CD8-positive, alpha-beta memory T cell (primary cell): Measurements from ENCODE around the gene ATXN10. TPM values are rescaled to one million over a fixed set of nuclear protein-coding genes. Genes with fewer than 3 reads are reported as not detected.

Experiments used
- CTCF ChIA-PET: fragments of 350-600 bp; sonication (Branson Sonifier 250); formaldehyde crosslinking; loops from one replicate; lab custom pipeline; 2021; ENCODE audit warnings: antibody characterized with exemption; lab: Charles Lee
- POLR2A ChIA-PET: fragments of 350-600 bp; sonication (Branson Sonifier 250); formaldehyde crosslinking; loops from one replicate; lab custom pipeline; 2021; ENCODE audit warnings: antibody characterized with exemption; lab: Charles Lee
- DNase-seq, 5 donors: peaks; one replicate each; pipeline versions ENCODE4 v3.0.0 to v3.0.0-alpha.2; 2020 to 2022; ENCODE audit warnings: mixed read lengths in 1 of 5
- H3K27ac ChIP-seq: one replicate; pipeline ENCODE4 v1.7.0; 2013; ENCODE audit warnings: low read depth, mild to moderate bottlenecking, low read length, moderate library complexity
- H3K27me3 ChIP-seq: 2 replicates; pipeline ENCODE4 v1.7.0; 2013; ENCODE audit warnings: low read length, mild to moderate bottlenecking; ENCODE audit not compliant: insufficient read depth, poor library complexity, severe bottlenecking
- H3K36me3 ChIP-seq: 2 replicates; pipeline ENCODE4 v1.7.0; 2013; ENCODE audit warnings: mild to moderate bottlenecking, low read length, moderate library complexity; ENCODE audit not compliant: insufficient read depth
- H3K4me1 ChIP-seq: 2 replicates; pipeline ENCODE4 v1.7.0; 2013; ENCODE audit warnings: mild to moderate bottlenecking, low read length, moderate library complexity; ENCODE audit not compliant: insufficient read depth
- H3K4me3 ChIP-seq: 2 replicates; pipeline ENCODE4 v1.7.0; 2013; ENCODE audit warnings: mild to moderate bottlenecking, low read length
- H3K9me3 ChIP-seq: 2 replicates; pipeline ENCODE4 v1.7.0; 2013; ENCODE audit warnings: mild to moderate bottlenecking, low read length
- H3K27ac Mint-ChIP-seq, 8 donors: one replicate each; pipeline ENCODE4 v1.8.0; 2020 to 2021; ENCODE audit warnings: mixed read lengths in 8 of 8, mild to moderate bottlenecking in 6 of 8, inconsistent platforms in 3 of 8, moderate library complexity in 3 of 8
- H3K27me3 Mint-ChIP-seq, 2 donors: one replicate each; pipeline ENCODE4 v1.8.0; 2020 to 2021; ENCODE audit warnings: mixed read lengths in 2 of 2, mild to moderate bottlenecking in 1 of 2, moderate library complexity in 1 of 2
- H3K36me3 Mint-ChIP-seq, 3 donors: one replicate each; pipeline ENCODE4 v1.8.0; 2020 to 2021; ENCODE audit warnings: mixed read lengths in 3 of 3, inconsistent platforms in 1 of 3, mild to moderate bottlenecking in 1 of 3
- H3K4me1 Mint-ChIP-seq, 3 donors: one replicate each; pipeline ENCODE4 v1.8.0; 2020 to 2021; ENCODE audit warnings: mixed read lengths in 3 of 3, inconsistent platforms in 1 of 3, mild to moderate bottlenecking in 1 of 3
- H3K4me3 Mint-ChIP-seq, 7 donors: one replicate each; pipeline ENCODE4 v1.8.0; 2020 to 2021; ENCODE audit warnings: mixed read lengths in 7 of 7, mild to moderate bottlenecking in 6 of 7, moderate library complexity in 4 of 7, inconsistent platforms in 2 of 7
- H3K9me3 Mint-ChIP-seq, 5 donors: one replicate each; pipeline ENCODE4 v1.8.0; 2020 to 2022; ENCODE audit warnings: mixed read lengths in 5 of 5, mild to moderate bottlenecking in 3 of 5, moderate library complexity in 2 of 5, inconsistent platforms in 1 of 5
- polyA plus RNA-seq: library from polyadenylated mRNA; unstranded; fragments of 300-500 nt; fragmentation: Illumina TruSeq; gene quantifications from one replicate; pipeline ENCODE4 v1.2.3, GENCODE V29; 2021
- total RNA-seq, 2 experiments: library from RNA; stranded (reverse); gene quantifications; one replicate each; pipeline ENCODE4 v1.2.3, GENCODE V29; 2021

Gene ATXN10
- total and polyA plus RNA-seq, 3 experiments from 2014 or later, result 95.7 to 123 (median 122) TPM

- DNase-seq, result no peak
- H3K4me1 Mint-ChIP-seq, result peaks cover 49 to 67% (median 60%) of the 10 kb centered on the region in 3 donors
- no peaks in the 10 kb centered on the region for H3K9me3 ChIP-seq
- CTCF ChIA-PET, result no interaction called here
- H3K36me3 ChIP-seq, result peaks cover 8% of the 10 kb centered on the region
- POLR2A ChIA-PET, result no interaction called here
- no peak overlapping the region for H3K27ac ChIP-seq
- peaks cover 0 to 47% (median 17%) of the 10 kb centered on the region in 3 donors for H3K36me3 Mint-ChIP-seq
- peaks cover 3% of the 10 kb centered on the region for H3K4me1 ChIP-seq
- H3K4me3 ChIP-seq, result no peak overlapping the region
- no peaks in the 10 kb centered on the region for H3K27me3 Mint-ChIP-seq
- no peaks in the 10 kb centered on the region for H3K27me3 ChIP-seq
- H3K9me3 Mint-ChIP-seq, result no peaks in the 10 kb centered on the region
- no peak overlapping the region for H3K4me3 Mint-ChIP-seq
- H3K27ac Mint-ChIP-seq, result no peak overlapping the region
These were observed 54.4 kb downstream of the ATXN10 start for GRCh38 chr22:45726081-45726480.

- H3K4me1 Mint-ChIP-seq, result peaks cover 11 to 24% (median 21%) of the 10 kb centered on the region in 3 donors
- Histone ChIP-seq H3K4me3 (no peak overlapping the region), H3K27me3 (no peaks in the 10 kb centered on the region), H3K4me1 (peaks cover 3% of the 10 kb centered on the region), H3K36me3 (peaks cover 6% of the 10 kb centered on the region), H3K9me3 (no peaks in the 10 kb centered on the region), H3K27ac (no peak overlapping the region)
- H3K36me3 Mint-ChIP-seq, result peaks cover 0 to 55% (median 15%) of the 10 kb centered on the region in 3 donors
- CTCF ChIA-PET, result no interaction called here
- no peak for DNase-seq
- POLR2A ChIA-PET, result no interaction called here
- no peak overlapping the region for H3K4me3 Mint-ChIP-seq
- peak overlapping the region in 3 of 8 donors; percentile 19 to 66 (median 52) for H3K27ac Mint-ChIP-seq
- H3K27me3 Mint-ChIP-seq, result no peaks in the 10 kb centered on the region
- H3K9me3 Mint-ChIP-seq, result no peaks in the 10 kb centered on the region
These were observed 59.6 kb downstream of the ATXN10 start for GRCh38 chr22:45731041-45731797.

DNA sequence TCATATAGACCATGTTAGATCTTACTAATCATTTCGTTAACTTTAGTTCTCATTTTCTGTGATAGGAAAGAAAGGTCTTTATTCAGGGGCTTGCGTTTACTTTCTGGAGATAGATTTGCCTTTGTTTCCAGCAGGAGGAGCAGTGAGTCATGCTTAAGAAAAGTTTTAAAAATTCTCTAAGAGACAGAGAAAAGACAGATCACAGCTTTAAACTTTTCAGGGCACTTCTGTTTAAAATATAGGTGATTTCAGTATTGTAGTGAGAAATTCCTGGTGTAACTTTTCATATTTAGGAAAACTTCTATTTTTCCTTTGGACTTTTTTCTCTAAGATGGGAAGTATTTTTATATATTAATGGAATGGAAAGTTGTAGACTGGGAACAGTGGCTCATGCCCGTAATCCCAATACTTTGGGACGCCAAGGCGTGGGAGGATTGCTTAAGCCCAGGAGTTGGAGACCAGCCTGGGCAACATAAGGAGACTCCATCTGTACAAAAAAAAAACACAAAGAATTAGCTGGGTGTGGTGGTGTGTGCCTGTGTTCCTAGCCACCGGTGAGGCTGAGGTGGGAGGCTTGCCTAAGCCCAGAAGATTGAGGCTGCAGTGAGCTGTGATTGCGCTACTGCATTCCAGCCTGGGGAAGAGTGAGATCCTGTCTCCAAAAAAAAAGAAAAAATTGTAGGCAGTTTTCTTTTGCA lies 60.3 kb downstream of the ATXN10 start:
- peaks cover 6% of the 10 kb centered on the region for H3K36me3 ChIP-seq
- Mint-ChIP-seq H3K27ac (peak overlapping the region in 1 of 8 donors; percentile 17), H3K4me1 (peaks cover 6 to 17% (median 14%) of the 10 kb centered on the region in 3 donors), H3K9me3 (no peaks in the 10 kb centered on the region), H3K27me3 (no peaks in the 10 kb centered on the region), H3K36me3 (peaks cover 0 to 62% (median 14%) of the 10 kb centered on the region in 3 donors), H3K4me3 (no peak overlapping the region)
- no peak overlapping the region for H3K27ac ChIP-seq
- H3K27me3 ChIP-seq, result no peaks in the 10 kb centered on the region
- no peak for DNase-seq
- H3K4me3 ChIP-seq, result no peak overlapping the region
- H3K9me3 ChIP-seq, result no peaks in the 10 kb centered on the region
- peaks cover 3% of the 10 kb centered on the region for H3K4me1 ChIP-seq
- ChIA-PET POLR2A (no interaction called here), CTCF (interaction anchor here (1.1 kb wide), 1 partner anchor 9 kb away, joined by 4 read pairs; no protein-coding TSS in a partner anchor)

DNA sequence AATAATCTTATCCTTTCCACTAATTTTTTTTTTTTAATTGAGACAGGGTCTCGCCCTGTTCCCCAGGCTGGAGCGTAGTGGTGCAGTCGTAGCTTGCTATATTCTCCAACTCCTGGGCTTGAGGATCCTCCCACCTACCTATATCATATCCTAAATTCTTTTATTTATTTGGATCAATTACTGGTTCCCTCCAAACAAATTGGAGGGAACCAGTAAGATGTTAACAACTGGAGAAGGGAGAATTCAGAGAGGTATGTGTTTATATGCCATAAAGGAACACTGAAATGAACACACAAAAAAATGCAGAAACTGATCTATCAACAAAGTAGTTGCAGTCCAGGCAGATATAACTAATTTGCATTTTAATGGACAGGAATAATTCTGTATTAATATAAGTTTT lies 63.6 kb downstream of the ATXN10 start:
- Histone ChIP-seq H3K36me3 (peaks cover 8% of the 10 kb centered on the region), H3K27ac (no peak overlapping the region), H3K27me3 (no peaks in the 10 kb centered on the region), H3K4me1 (no peaks in the 10 kb centered on the region), H3K9me3 (no peaks in the 10 kb centered on the region), H3K4me3 (no peak overlapping the region)
- no peak overlapping the region for H3K4me3 Mint-ChIP-seq
- H3K27ac Mint-ChIP-seq, result no peak overlapping the region
- ChIA-PET CTCF (no interaction called here), POLR2A (no interaction called here)
- DNase-seq, result no peak
- H3K36me3 Mint-ChIP-seq, result peaks cover 8 to 76% (median 17%) of the 10 kb centered on the region in 3 donors
- H3K4me1 Mint-ChIP-seq, result peaks cover 2 to 5% (median 4%) of the 10 kb centered on the region in 3 donors
- no peaks in the 10 kb centered on the region for H3K27me3 Mint-ChIP-seq
- H3K9me3 Mint-ChIP-seq, result no peaks in the 10 kb centered on the region

GRCh38 chr22:45738206-45738605 lies 66.6 kb downstream of the ATXN10 start:
- Mint-ChIP-seq H3K9me3 (no peaks in the 10 kb centered on the region), H3K4me3 (no peak overlapping the region), H3K4me1 (peaks cover 0 to 2% (median 0%) of the 10 kb centered on the region in 3 donors), H3K27me3 (no peaks in the 10 kb centered on the region), H3K36me3 (peaks cover 17 to 78% (median 31%) of the 10 kb centered on the region in 3 donors), H3K27ac (no peak overlapping the region)
- POLR2A ChIA-PET, result no interaction called here
- Histone ChIP-seq H3K36me3 (peaks cover 24% of the 10 kb centered on the region), H3K9me3 (no peaks in the 10 kb centered on the region), H3K27ac (no peak overlapping the region), H3K4me3 (no peak overlapping the region), H3K4me1 (no peaks in the 10 kb centered on the region), H3K27me3 (no peaks in the 10 kb centered on the region)
- CTCF ChIA-PET, result no interaction called here
- DNase-seq, result no peak

DNA sequence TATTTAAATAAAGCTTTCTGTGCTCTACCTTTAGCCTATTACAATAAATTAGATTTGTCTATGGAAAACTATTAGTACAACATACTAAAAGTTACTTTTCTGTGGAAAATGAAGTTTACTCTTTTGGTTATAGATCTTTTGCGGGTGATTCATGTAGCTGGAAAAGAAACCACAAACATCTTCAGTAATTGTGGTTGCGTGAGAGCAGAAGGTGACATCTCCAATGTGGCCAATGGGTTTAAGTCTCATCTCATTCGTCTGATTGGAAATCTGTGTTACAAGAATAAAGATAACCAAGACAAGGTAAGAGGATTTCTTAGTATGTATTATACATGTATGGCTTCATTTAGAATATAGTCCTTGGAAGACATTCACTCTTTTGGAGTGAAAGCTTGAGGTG lies 68.6 kb downstream of the ATXN10 start:
- Mint-ChIP-seq H3K9me3 (no peaks in the 10 kb centered on the region), H3K27me3 (no peaks in the 10 kb centered on the region)

GRCh38 chr22:45742866-45743450 lies 71.3 kb downstream of the ATXN10 start:
- Mint-ChIP-seq H3K9me3 (no peaks in the 10 kb centered on the region), H3K4me3 (no peak overlapping the region), H3K36me3 (peaks cover 17 to 78% (median 36%) of the 10 kb centered on the region in 3 donors), H3K4me1 (peaks cover 6 to 9% (median 7%) of the 10 kb centered on the region in 3 donors), H3K27ac (no peak overlapping the region), H3K27me3 (no peaks in the 10 kb centered on the region)
- ChIA-PET POLR2A (no interaction called here), CTCF (no interaction called here)
- Histone ChIP-seq H3K4me1 (no peaks in the 10 kb centered on the region), H3K4me3 (no peak overlapping the region), H3K27me3 (no peaks in the 10 kb centered on the region), H3K9me3 (no peaks in the 10 kb centered on the region), H3K36me3 (peaks cover 24% of the 10 kb centered on the region), H3K27ac (no peak overlapping the region)
- no peak for DNase-seq

More for the DNA sequence above, 68.6 kb downstream of the ATXN10 start:
- ChIA-PET POLR2A (no interaction called here), CTCF (interaction anchor here (1.4 kb wide), 1 partner anchor 8 kb away, joined by 4 read pairs; no protein-coding TSS in a partner anchor)
- no peaks in the 10 kb centered on the region for H3K4me1 ChIP-seq
- Mint-ChIP-seq H3K36me3 (peaks cover 17 to 87% (median 33%) of the 10 kb centered on the region in 3 donors), H3K4me1 (peaks cover 5 to 6% (median 6%) of the 10 kb centered on the region in 3 donors), H3K4me3 (no peak overlapping the region), H3K27ac (no peak overlapping the region)
- H3K9me3 ChIP-seq, result no peaks in the 10 kb centered on the region
- DNase-seq, result no peak
- H3K36me3 ChIP-seq, result peaks cover 24% of the 10 kb centered on the region
- H3K27ac ChIP-seq, result no peak overlapping the region
- H3K4me3 ChIP-seq, result no peak overlapping the region
- H3K27me3 ChIP-seq, result no peaks in the 10 kb centered on the region

DNA sequence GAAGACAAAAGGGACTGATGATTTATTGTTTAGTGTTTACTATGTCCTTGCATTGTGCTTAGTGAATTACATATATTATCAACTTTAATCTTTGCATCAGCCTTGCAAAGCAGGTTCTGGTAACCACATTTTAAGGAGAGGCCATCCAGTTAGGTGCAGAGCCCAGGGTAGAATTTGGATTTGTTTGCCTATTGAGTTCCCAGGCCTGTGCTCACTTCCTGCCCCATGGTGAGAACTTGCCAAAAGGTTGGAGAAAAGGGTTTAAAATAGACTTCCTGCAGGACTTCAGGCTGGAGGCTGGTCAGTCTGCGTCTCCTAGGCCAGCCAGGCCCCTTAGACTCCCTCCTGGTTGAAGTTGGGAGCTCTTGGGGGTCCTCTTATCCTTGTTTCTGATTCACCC lies 72.1 kb downstream of the ATXN10 start:
- H3K27ac Mint-ChIP-seq, result peak overlapping the region in 1 of 8 donors; percentile 46
- peaks cover 6 to 9% (median 7%) of the 10 kb centered on the region in 3 donors for H3K4me1 Mint-ChIP-seq
- no peak overlapping the region for H3K4me3 Mint-ChIP-seq
- Histone ChIP-seq H3K27me3 (no peaks in the 10 kb centered on the region), H3K9me3 (no peaks in the 10 kb centered on the region), H3K4me1 (no peaks in the 10 kb centered on the region), H3K4me3 (no peak overlapping the region), H3K36me3 (peaks cover 24% of the 10 kb centered on the region), H3K27ac (no peak overlapping the region)
- CTCF ChIA-PET, result no interaction called here
- peaks cover 16 to 78% (median 34%) of the 10 kb centered on the region in 3 donors for H3K36me3 Mint-ChIP-seq
- H3K9me3 Mint-ChIP-seq, result no peaks in the 10 kb centered on the region
- no peak for DNase-seq
- POLR2A ChIA-PET, result no interaction called here
- H3K27me3 Mint-ChIP-seq, result no peaks in the 10 kb centered on the region
